ENCODE measurements around the gene NTRK1.

NTRK1 gene

DNA sequence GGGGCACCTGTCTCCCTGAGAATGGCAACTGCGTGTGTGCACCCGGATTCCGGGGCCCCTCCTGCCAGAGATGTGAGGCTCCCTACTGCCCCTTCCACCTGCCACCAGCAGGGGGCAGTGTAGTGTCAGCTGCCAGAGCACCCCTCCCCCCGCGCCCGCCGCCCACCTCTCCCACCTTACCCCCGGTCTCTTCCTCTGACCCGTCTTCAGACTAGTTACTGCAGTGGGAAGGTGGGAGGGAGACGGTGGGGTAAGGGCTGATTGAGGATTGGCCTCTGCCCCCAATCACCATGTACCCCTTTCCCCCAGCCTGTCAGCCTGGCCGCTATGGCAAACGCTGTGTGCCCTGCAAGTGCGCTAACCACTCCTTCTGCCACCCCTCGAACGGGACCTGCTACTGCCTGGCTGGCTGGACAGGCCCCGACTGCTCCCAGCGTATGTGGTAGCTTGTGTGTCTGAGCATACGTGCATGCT, 49.7 kb downstream of the NTRK1 start (continued):
- TF ChIP-seq ZNF211 (tag by site-specific recombination; IDR thresholded peaks at IDR 0.05; ENCODE audit: low read depth) (no peak), ZNF654 (tag by site-specific recombination; IDR thresholded peaks at IDR 0.05; ENCODE audit: low read depth) (no peak; the same call in 1 of the 2 replicates), ZNF792 (tag by site-specific recombination; IDR thresholded peaks at IDR 0.05) (no peak), ZNF768 (tag by site-specific recombination; IDR thresholded peaks at IDR 0.05) (no peak), ZNF530 (tag by site-specific recombination; IDR thresholded peaks at IDR 0.05; ENCODE audit: low read depth) (no peak), ZSCAN23 (tag by site-specific recombination; IDR thresholded peaks at IDR 0.05) (no peak), ZNF777 (tag by site-specific recombination; IDR thresholded peaks at IDR 0.05; ENCODE audit: borderline replicate concordance) (no peak), YY1 (tag by site-specific recombination; IDR thresholded peaks at IDR 0.05) (no peak), ZNF266 (tag by site-specific recombination; IDR thresholded peaks at IDR 0.05; ENCODE audit: low read depth) (no peak), ZNF677 (tag by site-specific recombination; IDR thresholded peaks at IDR 0.05) (no peak), KLF10 (tag by site-specific recombination; IDR thresholded peaks at IDR 0.05) (no peak), GLIS1 (tag by site-specific recombination; IDR thresholded peaks at IDR 0.05) (no peak), ZIC2 (tag by site-specific recombination; IDR thresholded peaks at IDR 0.05) (no peak), ZNF184 (tag by site-specific recombination; IDR thresholded peaks at IDR 0.05) (no peak), ZNF311 (tag by site-specific recombination; IDR thresholded peaks at IDR 0.05; ENCODE audit: borderline replicate concordance) (no peak), ZNF623 (tag by site-specific recombination; IDR thresholded peaks at IDR 0.05) (no peak), ZNF16 (tag by site-specific recombination; IDR thresholded peaks at IDR 0.05; ENCODE audit: low read depth) (no peak), SALL2 (tag by site-specific recombination; IDR thresholded peaks at IDR 0.05; ENCODE audit: borderline replicate concordance) (no peak)
- TF ChIP-seq, protein P1, sequence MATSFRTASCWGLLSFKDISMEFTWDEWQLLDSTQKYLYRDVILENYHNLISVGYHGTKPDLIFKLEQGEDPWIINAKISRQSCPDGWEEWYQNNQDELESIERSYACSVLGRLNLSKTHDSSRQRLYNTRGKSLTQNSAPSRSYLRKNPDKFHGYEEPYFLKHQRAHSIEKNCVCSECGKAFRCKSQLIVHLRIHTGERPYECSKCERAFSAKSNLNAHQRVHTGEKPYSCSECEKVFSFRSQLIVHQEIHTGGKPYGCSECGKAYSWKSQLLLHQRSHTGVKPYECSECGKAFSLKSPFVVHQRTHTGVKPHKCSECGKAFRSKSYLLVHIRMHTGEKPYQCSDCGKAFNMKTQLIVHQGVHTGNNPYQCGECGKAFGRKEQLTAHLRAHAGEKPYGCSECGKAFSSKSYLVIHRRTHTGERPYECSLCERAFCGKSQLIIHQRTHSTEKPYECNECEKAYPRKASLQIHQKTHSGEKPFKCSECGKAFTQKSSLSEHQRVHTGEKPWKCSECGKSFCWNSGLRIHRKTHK (tag by site-specific recombination; IDR thresholded peaks at IDR 0.05) = no peak
- TF ChIP-seq, protein P2, sequence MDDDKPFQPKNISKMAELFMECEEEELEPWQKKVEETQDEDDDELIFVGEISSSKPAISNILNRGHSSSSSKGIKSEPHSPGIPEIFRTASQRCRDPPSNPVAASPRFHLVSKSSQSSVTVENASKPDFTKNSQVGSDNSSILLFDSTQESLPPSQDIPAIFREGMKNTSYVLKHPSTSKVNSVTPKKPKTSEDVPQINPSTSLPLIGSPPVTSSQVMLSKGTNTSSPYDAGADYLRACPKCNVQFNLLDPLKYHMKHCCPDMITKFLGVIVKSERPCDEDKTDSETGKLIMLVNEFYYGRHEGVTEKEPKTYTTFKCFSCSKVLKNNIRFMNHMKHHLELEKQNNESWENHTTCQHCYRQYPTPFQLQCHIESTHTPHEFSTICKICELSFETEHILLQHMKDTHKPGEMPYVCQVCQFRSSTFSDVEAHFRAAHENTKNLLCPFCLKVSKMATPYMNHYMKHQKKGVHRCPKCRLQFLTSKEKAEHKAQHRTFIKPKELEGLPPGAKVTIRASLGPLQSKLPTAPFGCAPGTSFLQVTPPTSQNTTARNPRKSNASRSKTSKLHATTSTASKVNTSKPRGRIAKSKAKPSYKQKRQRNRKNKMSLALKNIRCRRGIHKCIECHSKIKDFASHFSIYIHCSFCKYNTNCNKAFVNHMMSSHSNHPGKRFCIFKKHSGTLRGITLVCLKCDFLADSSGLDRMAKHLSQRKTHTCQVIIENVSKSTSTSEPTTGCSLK (tag by site-specific recombination; IDR thresholded peaks at IDR 0.05) = no peak
- TF ChIP-seq, protein P3, sequence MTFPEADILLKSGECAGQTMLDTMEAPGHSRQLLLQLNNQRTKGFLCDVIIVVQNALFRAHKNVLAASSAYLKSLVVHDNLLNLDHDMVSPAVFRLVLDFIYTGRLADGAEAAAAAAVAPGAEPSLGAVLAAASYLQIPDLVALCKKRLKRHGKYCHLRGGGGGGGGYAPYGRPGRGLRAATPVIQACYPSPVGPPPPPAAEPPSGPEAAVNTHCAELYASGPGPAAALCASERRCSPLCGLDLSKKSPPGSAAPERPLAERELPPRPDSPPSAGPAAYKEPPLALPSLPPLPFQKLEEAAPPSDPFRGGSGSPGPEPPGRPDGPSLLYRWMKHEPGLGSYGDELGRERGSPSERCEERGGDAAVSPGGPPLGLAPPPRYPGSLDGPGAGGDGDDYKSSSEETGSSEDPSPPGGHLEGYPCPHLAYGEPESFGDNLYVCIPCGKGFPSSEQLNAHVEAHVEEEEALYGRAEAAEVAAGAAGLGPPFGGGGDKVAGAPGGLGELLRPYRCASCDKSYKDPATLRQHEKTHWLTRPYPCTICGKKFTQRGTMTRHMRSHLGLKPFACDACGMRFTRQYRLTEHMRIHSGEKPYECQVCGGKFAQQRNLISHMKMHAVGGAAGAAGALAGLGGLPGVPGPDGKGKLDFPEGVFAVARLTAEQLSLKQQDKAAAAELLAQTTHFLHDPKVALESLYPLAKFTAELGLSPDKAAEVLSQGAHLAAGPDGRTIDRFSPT (tag by site-specific recombination; IDR thresholded peaks at IDR 0.05) = peak; percentile 85
- TF ChIP-seq, protein P4, sequence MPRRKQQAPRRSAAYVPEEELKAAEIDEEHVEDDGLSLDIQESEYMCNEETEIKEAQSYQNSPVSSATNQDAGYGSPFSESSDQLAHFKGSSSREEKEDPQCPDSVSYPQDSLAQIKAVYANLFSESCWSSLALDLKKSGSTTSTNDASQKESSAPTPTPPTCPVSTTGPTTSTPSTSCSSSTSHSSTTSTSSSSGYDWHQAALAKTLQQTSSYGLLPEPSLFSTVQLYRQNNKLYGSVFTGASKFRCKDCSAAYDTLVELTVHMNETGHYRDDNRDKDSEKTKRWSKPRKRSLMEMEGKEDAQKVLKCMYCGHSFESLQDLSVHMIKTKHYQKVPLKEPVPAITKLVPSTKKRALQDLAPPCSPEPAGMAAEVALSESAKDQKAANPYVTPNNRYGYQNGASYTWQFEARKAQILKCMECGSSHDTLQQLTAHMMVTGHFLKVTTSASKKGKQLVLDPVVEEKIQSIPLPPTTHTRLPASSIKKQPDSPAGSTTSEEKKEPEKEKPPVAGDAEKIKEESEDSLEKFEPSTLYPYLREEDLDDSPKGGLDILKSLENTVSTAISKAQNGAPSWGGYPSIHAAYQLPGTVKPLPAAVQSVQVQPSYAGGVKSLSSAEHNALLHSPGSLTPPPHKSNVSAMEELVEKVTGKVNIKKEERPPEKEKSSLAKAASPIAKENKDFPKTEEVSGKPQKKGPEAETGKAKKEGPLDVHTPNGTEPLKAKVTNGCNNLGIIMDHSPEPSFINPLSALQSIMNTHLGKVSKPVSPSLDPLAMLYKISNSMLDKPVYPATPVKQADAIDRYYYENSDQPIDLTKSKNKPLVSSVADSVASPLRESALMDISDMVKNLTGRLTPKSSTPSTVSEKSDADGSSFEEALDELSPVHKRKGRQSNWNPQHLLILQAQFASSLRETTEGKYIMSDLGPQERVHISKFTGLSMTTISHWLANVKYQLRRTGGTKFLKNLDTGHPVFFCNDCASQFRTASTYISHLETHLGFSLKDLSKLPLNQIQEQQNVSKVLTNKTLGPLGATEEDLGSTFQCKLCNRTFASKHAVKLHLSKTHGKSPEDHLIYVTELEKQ (tag by site-specific recombination; IDR thresholded peaks at IDR 0.05; ENCODE audit: borderline replicate concordance) = no peak
- TF ChIP-seq, protein P5, sequence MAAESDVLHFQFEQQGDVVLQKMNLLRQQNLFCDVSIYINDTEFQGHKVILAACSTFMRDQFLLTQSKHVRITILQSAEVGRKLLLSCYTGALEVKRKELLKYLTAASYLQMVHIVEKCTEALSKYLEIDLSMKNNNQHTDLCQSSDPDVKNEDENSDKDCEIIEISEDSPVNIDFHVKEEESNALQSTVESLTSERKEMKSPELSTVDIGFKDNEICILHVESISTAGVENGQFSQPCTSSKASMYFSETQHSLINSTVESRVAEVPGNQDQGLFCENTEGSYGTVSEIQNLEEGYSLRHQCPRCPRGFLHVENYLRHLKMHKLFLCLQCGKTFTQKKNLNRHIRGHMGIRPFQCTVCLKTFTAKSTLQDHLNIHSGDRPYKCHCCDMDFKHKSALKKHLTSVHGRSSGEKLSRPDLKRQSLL (tag by site-specific recombination; IDR thresholded peaks at IDR 0.05) = no peak
- TF ChIP-seq, protein P6, sequence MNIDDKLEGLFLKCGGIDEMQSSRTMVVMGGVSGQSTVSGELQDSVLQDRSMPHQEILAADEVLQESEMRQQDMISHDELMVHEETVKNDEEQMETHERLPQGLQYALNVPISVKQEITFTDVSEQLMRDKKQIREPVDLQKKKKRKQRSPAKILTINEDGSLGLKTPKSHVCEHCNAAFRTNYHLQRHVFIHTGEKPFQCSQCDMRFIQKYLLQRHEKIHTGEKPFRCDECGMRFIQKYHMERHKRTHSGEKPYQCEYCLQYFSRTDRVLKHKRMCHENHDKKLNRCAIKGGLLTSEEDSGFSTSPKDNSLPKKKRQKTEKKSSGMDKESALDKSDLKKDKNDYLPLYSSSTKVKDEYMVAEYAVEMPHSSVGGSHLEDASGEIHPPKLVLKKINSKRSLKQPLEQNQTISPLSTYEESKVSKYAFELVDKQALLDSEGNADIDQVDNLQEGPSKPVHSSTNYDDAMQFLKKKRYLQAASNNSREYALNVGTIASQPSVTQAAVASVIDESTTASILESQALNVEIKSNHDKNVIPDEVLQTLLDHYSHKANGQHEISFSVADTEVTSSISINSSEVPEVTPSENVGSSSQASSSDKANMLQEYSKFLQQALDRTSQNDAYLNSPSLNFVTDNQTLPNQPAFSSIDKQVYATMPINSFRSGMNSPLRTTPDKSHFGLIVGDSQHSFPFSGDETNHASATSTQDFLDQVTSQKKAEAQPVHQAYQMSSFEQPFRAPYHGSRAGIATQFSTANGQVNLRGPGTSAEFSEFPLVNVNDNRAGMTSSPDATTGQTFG (tag by site-specific recombination; IDR thresholded peaks at IDR 0.05; ENCODE audit: borderline replicate concordance) = no peak
- TF ChIP-seq, protein P7, sequence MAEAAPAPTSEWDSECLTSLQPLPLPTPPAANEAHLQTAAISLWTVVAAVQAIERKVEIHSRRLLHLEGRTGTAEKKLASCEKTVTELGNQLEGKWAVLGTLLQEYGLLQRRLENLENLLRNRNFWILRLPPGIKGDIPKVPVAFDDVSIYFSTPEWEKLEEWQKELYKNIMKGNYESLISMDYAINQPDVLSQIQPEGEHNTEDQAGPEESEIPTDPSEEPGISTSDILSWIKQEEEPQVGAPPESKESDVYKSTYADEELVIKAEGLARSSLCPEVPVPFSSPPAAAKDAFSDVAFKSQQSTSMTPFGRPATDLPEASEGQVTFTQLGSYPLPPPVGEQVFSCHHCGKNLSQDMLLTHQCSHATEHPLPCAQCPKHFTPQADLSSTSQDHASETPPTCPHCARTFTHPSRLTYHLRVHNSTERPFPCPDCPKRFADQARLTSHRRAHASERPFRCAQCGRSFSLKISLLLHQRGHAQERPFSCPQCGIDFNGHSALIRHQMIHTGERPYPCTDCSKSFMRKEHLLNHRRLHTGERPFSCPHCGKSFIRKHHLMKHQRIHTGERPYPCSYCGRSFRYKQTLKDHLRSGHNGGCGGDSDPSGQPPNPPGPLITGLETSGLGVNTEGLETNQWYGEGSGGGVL (tag by site-specific recombination; IDR thresholded peaks at IDR 0.05) = no peak; the same call in 1 of the 2 replicates

Data from HEK293 (cell line).